Measurements from ENCODE around the gene ADARB1.

ADARB1 gene

GRCh38 chr21:45040157-45040711 lies 34.1 kb upstream of the ADARB1 start:
- DNase-seq, result no peak

GRCh38 chr21:45040739-45041138 lies 33.6 kb upstream of the ADARB1 start:
- DNase-seq, result no peak

GRCh38 chr21:45041351-45041805 lies 33.0 kb upstream of the ADARB1 start:
- no peak for DNase-seq

GRCh38 chr21:45041984-45042663 lies 32.3 kb upstream of the ADARB1 start:
- DNase-seq, result no peak

- DNase-seq, result no peak
Observed at GRCh38 chr21:45042664-45043161, 31.7 kb upstream of the ADARB1 start.

- no peak for DNase-seq
Observed at GRCh38 chr21:45043541-45044020, 30.8 kb upstream of the ADARB1 start.

DNA sequence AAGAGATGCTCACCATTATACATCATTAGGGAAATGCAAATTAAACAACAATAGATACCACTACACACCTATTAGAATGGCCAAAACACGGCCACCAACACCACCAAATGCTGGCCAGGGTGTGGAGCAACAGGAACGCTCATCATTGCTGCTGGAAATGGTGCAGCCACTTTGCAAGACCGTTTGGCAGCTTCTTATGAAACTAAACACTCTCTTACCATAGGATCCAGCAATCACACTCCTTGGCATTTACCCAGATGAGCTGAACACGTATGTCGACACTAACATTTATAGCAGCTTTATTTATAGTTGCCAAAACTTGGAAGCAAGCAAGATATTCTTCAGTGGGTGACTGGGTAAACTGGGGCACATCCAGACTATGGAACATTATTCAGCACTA lies 28.9 kb upstream of the ADARB1 start:
- DNase-seq, result no peak

GRCh38 chr21:45047257-45047656 lies 27.1 kb upstream of the ADARB1 start:
- no peak for DNase-seq

DNA sequence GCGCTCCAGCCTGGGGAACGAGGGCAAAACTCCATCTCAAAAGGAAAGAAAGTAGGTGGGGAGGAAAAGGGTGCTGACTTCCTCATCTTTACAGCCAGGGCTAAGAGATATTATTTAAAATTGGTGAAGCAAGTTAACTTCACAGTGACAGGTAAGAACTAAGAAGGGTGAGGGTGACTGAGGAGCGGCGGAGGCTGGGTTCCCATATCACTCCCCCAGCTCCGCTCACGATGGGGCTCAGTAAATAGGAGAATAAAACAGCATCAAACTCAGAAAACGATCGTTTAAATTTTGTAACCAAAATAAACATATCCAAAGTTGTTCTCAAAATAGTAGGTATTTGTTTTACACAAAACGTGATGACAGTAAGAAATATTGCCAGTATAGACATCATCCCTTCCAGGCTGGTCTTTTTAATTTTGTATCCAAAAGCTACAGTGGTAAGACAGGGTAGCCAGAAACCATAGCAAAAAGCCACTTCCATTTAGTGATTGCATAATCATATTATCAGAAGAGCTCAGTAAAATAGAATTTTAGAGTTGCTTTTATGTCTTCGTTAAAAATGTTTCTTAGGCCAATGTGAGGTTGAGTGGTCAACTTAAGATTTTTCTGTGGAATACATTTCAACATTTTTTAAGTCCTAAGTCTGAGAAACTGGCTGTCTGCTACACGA lies 26.2 kb upstream of the ADARB1 start:
- DNase-seq, result no peak

DNA sequence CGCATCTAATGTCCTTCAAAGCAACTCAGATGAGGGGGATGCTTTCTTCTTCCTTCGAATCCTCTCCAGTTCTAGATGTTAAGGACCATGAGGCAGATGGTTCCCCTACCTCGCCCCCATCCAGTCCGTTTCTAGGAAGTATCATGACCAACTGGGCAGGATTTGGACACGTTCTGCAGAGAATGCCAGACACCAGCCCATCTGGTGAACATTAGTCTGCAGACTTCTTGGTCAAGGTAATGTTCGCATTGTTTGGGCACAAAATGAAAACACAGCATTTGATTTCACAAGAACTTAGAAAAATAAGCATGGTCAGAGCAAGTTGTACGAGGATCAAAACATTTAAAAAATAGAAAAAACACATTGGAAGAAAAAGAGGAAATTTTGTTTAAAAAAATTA lies 25.4 kb upstream of the ADARB1 start:
- DNase-seq, result no peak

DNA sequence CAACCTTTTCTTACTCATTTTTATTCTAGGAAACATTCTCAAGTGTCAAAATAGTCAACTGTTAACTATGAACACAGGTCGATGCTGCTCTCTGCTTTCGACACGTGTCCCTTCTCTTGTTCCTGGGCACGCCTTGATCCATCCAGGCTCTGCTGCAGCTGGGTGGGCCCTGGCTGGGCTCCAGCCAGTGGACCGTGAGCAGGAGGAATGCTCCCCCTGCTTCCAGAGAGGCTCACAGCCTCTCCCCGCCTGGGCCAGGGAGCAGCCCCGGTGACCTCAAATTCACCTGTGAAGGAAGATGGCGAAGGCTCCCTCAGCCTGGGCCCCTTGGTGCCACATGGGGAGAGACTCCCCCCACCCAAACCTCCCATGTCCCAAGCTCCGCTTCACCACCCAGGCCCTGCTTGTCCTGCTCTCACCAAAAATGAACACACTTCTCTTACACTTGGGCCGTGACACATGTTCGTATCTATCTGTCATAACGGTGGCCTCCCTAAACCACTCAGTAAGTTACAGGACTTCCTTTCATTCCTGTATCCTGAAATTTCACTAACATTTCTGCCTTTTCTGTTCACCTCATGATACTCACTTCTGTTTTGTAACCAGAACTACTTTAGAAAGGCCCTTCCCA lies 24.6 kb upstream of the ADARB1 start:
- no peak for DNase-seq

DNA sequence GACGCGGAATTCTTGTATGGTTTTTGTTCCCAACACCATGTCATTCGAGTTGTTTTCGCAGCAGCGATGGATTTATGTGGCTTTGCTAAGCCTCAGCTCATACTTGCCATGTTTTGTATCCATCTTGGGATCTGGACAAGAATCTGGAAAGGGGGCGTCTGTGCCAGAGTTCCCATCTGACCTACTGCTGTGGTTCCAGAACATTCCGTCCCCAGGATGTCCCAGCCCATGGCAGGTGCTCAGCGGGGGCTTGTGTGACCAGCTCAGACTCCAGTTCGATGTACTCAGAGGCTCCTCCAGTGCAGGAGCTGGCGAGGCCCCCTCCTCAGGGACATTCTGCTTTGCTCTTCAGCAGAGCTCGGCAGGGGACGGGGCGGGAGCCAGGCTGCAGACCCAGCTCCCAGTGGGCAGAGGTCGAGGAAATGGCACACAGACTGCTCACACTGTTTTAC lies 24.0 kb upstream of the ADARB1 start:
- DNase-seq, result no peak

DNA sequence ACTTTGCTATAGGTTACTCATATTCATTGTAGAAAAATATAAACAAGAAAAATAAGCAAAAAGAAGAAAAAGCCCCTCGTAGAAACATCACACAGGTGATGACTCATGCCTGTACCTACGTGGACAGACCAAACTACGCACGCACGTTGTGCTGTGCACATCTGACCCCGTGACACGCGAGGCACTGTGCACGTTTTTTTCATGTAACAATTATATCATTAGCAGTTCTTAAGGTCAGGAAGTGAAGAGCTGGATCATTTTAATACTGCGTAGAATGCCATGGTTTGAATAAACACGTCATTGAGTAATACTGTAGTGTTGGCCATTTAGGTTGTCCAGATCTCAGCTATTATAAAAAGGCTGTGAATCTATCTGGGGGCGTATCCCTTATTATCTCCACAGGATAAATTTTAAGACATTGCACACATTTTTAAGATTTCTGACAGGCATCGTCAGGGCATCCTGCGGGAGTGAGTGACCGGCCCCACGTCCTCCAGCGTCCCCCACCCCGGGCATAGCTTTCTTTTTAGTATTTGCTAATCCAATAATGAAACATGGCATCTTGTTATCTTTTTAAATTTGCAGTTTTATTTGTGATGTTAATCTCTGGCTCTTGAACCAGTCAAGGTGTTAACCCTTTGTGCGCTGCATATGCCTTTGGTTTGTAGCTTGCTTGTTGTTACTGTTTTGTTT lies 23.4 kb upstream of the ADARB1 start:
- no peak for DNase-seq

GRCh38 chr21:45051580-45052434 lies 22.6 kb upstream of the ADARB1 start:
- no peak for DNase-seq

DNA sequence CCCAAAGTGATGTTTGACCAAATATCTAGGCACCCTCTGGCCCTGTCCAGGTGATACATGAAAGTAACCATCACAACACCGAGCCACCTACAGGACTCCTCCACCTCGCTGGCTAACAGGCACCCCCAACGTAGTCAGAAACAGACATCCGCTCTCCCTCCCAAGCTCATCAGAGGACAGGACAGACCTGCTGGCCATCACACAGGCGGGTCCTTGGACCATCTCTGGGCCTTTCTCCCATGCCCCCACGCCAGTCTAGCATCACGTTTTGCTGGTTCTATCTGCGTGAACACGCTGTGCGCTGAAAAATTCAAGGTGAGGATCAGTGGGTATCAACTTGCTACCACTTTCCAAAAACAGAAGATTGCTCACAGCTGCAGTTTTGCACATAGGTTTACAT lies 21.4 kb upstream of the ADARB1 start:
- DNase-seq, result no peak

GRCh38 chr21:45053561-45054226 lies 20.7 kb upstream of the ADARB1 start:
- no peak for DNase-seq

GRCh38 chr21:45054227-45054926 lies 20.0 kb upstream of the ADARB1 start:
- DNase-seq, result no peak

GRCh38 chr21:45054927-45055612 lies 19.3 kb upstream of the ADARB1 start:
- no peak for DNase-seq

- no peak for DNase-seq
Observed at GRCh38 chr21:45055861-45056260, 18.5 kb upstream of the ADARB1 start.

DNA sequence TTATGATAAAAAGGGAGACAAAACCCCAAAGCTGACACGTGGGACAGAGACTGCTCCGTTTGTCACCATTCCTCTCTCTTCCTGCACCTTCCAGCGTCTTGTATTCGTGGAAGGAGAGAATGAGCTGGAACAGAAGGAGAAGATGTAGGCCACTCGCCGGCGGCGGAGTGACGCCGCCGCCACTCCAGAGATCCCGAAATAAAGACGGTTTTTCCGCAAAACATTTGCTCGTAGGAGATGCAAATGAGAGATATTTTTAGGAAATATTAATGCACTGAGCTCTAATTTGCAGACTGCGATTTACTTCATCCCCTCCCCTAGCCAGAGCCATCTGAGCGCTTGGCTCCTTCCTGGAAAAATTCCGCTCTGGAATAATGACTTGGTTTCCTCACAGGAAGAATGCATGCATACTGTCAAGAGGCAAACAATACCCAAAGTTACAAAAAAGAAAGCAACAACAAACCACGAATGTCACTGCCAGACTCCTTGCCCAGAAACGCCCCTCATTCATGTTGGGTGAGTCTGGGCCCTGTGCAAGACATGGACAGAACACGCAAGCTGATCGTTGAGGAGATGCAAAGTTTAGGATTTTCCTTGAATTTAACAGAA lies 18.0 kb upstream of the ADARB1 start:
- no peak for DNase-seq

All from NCI-H2081 treated with DMSO at 0.1 percent for 48 hours (cell line).